Ishikawa (cell line): Measurements from ENCODE around the gene TCP1.

Source experiments
- CEBPB ChIP-seq: IDR thresholded peaks from 2 replicates; pipeline ENCODE4 v1.6.1; 2012
- CREB1 ChIP-seq: IDR thresholded peaks from 2 replicates; pipeline ENCODE4 v1.6.1; 2012; ENCODE audit warnings: low read depth
- EGR1 ChIP-seq: IDR thresholded peaks from 2 replicates; pipeline ENCODE4 v1.6.1; 2012
- EP300 ChIP-seq: IDR thresholded peaks from 2 replicates; pipeline ENCODE4 v1.6.1; 2012; ENCODE audit warnings: borderline replicate concordance
- FOXM1 ChIP-seq: IDR thresholded peaks from 2 replicates; pipeline ENCODE4 v1.6.1; 2012; ENCODE audit warnings: low read depth, borderline replicate concordance
- NFIC ChIP-seq: IDR thresholded peaks from 2 replicates; pipeline ENCODE4 v1.6.1; 2012
- RAD21 ChIP-seq: IDR thresholded peaks from 2 replicates; pipeline ENCODE4 v1.6.1; 2012; ENCODE audit warnings: low read depth
- TAF1 ChIP-seq: IDR thresholded peaks from 2 replicates; pipeline ENCODE4 v1.6.1; 2012; ENCODE audit warnings: low read depth, mild to moderate bottlenecking
- TCF12 ChIP-seq: IDR thresholded peaks from 2 replicates; pipeline ENCODE4 v1.6.1; 2012; ENCODE audit warnings: low read depth
- TEAD4 ChIP-seq: IDR thresholded peaks from 2 replicates; pipeline ENCODE4 v1.6.1; 2012
- YY1 ChIP-seq: IDR thresholded peaks from 2 replicates; pipeline ENCODE4 v1.6.1; 2012; ENCODE audit warnings: low read depth
- ZBTB7A ChIP-seq: IDR thresholded peaks from 2 replicates; pipeline ENCODE4 v1.6.1; 2012; ENCODE audit warnings: low read depth
- TF ChIP-seq, protein P1 (sequence below): IDR thresholded peaks from 2 replicates; pipeline ENCODE4 v1.6.1; 2012
- TF ChIP-seq, protein P2 (sequence below): IDR thresholded peaks from 2 replicates; pipeline ENCODE4 v1.6.1; 2012; ENCODE audit warnings: low read depth, mild to moderate bottlenecking
- TF ChIP-seq, protein P3 (sequence below): IDR thresholded peaks from 2 replicates; pipeline ENCODE4 v1.6.1; 2012

Gene TCP1

DNA sequence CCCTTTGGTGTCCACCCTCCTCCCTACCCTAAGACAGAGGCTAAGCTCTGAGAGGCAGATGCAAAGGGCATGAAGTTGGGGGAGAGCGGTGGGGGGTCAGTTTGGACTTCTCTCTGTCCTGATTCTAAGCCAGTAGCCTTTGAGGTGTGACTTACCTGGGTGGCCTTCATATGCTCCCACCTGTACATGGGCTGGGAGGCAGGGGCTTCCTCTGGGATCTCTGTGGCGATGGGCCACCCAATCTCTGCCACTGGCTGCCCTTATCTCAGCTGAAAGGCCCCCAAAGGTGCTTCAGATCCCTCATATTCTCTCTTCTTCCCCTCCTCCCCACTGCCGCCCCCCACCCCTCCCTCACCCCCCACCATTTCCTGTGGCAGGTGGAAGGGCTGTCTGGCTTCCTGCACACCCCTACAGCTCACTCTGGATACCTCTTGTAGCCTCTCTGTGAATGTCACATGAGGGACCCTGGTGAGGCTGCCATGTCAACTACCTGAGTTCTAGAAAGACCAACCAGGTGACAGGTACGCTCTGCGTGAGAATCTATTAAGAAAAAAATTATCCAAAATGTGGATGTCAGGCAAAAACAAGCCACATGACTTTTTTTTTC is 44.7 kb upstream of the TCP1 start:
- TF ChIP-seq, protein P1, sequence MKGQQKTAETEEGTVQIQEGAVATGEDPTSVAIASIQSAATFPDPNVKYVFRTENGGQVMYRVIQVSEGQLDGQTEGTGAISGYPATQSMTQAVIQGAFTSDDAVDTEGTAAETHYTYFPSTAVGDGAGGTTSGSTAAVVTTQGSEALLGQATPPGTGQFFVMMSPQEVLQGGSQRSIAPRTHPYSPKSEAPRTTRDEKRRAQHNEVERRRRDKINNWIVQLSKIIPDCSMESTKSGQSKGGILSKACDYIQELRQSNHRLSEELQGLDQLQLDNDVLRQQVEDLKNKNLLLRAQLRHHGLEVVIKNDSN: no peak
- TF ChIP-seq FOXM1 (no peak), EGR1 (no peak), TEAD4 (no peak), RAD21 (no peak), ZBTB7A (no peak), CEBPB (no peak), CREB1 (no peak), EP300 (no peak), NFIC (no peak), TAF1 (no peak), YY1 (no peak), TCF12 (no peak)
- TF ChIP-seq, protein P2, sequence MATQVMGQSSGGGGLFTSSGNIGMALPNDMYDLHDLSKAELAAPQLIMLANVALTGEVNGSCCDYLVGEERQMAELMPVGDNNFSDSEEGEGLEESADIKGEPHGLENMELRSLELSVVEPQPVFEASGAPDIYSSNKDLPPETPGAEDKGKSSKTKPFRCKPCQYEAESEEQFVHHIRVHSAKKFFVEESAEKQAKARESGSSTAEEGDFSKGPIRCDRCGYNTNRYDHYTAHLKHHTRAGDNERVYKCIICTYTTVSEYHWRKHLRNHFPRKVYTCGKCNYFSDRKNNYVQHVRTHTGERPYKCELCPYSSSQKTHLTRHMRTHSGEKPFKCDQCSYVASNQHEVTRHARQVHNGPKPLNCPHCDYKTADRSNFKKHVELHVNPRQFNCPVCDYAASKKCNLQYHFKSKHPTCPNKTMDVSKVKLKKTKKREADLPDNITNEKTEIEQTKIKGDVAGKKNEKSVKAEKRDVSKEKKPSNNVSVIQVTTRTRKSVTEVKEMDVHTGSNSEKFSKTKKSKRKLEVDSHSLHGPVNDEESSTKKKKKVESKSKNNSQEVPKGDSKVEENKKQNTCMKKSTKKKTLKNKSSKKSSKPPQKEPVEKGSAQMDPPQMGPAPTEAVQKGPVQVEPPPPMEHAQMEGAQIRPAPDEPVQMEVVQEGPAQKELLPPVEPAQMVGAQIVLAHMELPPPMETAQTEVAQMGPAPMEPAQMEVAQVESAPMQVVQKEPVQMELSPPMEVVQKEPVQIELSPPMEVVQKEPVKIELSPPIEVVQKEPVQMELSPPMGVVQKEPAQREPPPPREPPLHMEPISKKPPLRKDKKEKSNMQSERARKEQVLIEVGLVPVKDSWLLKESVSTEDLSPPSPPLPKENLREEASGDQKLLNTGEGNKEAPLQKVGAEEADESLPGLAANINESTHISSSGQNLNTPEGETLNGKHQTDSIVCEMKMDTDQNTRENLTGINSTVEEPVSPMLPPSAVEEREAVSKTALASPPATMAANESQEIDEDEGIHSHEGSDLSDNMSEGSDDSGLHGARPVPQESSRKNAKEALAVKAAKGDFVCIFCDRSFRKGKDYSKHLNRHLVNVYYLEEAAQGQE: no peak
- TF ChIP-seq, protein P3, sequence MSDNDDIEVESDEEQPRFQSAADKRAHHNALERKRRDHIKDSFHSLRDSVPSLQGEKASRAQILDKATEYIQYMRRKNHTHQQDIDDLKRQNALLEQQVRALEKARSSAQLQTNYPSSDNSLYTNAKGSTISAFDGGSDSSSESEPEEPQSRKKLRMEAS: no peak

DNA sequence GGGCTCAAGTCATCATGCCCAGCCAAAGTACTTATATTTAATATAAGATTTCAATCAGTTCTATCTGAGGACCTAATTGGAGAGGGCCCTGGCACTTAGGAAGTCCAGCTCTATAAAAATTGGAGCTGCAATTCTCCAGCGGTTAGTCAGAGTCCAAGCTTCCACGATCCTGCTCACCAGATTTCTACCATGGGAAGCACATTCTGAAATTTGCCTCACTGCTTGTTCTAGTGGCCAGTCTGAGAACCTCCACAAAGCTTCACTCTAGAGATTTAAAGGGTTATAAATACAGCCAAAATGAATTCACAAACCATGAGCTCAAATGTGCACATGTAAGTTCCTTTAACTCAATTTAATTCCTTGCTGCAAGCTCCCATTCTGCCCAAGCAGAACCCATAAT is 44.2 kb upstream of the TCP1 start:
- no peak for TF ChIP-seq TEAD4
- no peak for TF ChIP-seq YY1
- no peak for TF ChIP-seq ZBTB7A
- no peak for TF ChIP-seq EP300
- no peak for TF ChIP-seq NFIC
- TF ChIP-seq CEBPB: no peak
- no peak for TF ChIP-seq EGR1
- TF ChIP-seq TCF12: no peak

GRCh38 chr6:159832946-159833345 is 43.5 kb upstream of the TCP1 start:
- TF ChIP-seq CREB1: no peak
- no peak for TF ChIP-seq EGR1
- TF ChIP-seq TAF1: no peak
- TF ChIP-seq, protein P3: no peak
- TF ChIP-seq TEAD4: no peak
- TF ChIP-seq TCF12: no peak
- TF ChIP-seq, protein P1: no peak
- TF ChIP-seq NFIC: no peak

DNA sequence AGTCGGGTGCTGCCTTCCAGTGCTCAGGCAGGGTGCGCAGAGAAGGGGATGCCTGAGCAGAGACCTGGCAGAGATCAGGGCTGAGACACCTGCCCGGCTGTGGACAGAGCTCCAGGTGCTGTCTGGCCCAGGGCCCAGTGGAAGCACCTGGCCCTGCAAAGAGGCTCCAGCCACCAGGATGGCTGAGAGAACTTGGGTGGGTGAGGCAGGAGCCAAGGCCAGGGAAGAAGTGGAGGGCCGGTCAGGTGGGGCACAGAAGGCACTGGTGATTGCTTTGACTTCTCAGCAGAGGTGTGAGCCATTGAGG is 41.9 kb upstream of the TCP1 start:
- TF ChIP-seq CREB1: no peak
- TF ChIP-seq, protein P2: no peak

GRCh38 chr6:159830501-159831372 is 41.3 kb upstream of the TCP1 start:
- TF ChIP-seq TCF12 (no peak), FOXM1 (no peak), YY1 (no peak), NFIC (no peak), TAF1 (no peak), RAD21 (no peak), EP300 (no peak), ZBTB7A (no peak), CEBPB (no peak), CREB1 (no peak), TEAD4 (no peak), EGR1 (no peak)
- TF ChIP-seq, protein P2: no peak
- TF ChIP-seq, protein P1: no peak
- TF ChIP-seq, protein P3: no peak
